ENCODE results near the gene TGFA. TPM values are rescaled to one million over a fixed set of nuclear protein-coding genes. Genes with fewer than 3 reads are reported as not detected.

The TGFA gene
- total RNA-seq, 1 donor from 2014 or later = 4.7 TPM

DNA sequence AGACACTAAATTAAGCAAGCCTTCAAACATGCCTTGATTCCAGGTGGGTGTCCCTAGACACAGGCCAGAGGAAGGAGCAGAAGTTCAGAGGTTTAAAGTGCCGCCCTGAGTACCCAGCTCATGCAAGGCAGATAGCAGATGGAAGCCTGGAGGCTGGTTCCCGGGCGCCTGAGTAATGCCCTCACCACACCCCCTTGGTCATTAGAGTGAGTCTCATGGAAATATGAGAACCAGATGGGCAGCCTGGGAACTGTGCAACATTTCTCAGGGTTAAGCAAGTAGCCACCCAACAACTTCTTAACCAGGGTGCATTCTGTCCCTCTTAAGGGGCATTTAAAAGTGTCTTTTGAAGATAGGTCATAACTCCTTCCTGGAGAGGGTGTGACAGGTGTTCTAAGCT is 44.1 kb downstream of the TGFA start:
- DNase-seq (ENCODE audit: low spot score) = no peak
- no peaks in the 10 kb centered on the region for H3K9me3 Mint-ChIP-seq (ENCODE audit: unreplicated experiment)
- TF ChIP-seq, protein P1, sequence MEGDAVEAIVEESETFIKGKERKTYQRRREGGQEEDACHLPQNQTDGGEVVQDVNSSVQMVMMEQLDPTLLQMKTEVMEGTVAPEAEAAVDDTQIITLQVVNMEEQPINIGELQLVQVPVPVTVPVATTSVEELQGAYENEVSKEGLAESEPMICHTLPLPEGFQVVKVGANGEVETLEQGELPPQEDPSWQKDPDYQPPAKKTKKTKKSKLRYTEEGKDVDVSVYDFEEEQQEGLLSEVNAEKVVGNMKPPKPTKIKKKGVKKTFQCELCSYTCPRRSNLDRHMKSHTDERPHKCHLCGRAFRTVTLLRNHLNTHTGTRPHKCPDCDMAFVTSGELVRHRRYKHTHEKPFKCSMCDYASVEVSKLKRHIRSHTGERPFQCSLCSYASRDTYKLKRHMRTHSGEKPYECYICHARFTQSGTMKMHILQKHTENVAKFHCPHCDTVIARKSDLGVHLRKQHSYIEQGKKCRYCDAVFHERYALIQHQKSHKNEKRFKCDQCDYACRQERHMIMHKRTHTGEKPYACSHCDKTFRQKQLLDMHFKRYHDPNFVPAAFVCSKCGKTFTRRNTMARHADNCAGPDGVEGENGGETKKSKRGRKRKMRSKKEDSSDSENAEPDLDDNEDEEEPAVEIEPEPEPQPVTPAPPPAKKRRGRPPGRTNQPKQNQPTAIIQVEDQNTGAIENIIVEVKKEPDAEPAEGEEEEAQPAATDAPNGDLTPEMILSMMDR (IDR thresholded peaks at IDR 0.05; ENCODE audit: unreplicated experiment) = no peak
- peaks cover 2% of the 10 kb centered on the region for H3K4me1 Mint-ChIP-seq (ENCODE audit: unreplicated experiment)
- H3K4me3 Mint-ChIP-seq (ENCODE audit: unreplicated experiment) = no peak overlapping the region
- H3K36me3 Mint-ChIP-seq (ENCODE audit: low read depth, unreplicated experiment) = peaks cover 3% of the 10 kb centered on the region
- H3K27me3 Mint-ChIP-seq (ENCODE audit: unreplicated experiment) = peaks cover 4% of the 10 kb centered on the region
- H3K27ac Mint-ChIP-seq (ENCODE audit: unreplicated experiment) = no peak overlapping the region

DNA sequence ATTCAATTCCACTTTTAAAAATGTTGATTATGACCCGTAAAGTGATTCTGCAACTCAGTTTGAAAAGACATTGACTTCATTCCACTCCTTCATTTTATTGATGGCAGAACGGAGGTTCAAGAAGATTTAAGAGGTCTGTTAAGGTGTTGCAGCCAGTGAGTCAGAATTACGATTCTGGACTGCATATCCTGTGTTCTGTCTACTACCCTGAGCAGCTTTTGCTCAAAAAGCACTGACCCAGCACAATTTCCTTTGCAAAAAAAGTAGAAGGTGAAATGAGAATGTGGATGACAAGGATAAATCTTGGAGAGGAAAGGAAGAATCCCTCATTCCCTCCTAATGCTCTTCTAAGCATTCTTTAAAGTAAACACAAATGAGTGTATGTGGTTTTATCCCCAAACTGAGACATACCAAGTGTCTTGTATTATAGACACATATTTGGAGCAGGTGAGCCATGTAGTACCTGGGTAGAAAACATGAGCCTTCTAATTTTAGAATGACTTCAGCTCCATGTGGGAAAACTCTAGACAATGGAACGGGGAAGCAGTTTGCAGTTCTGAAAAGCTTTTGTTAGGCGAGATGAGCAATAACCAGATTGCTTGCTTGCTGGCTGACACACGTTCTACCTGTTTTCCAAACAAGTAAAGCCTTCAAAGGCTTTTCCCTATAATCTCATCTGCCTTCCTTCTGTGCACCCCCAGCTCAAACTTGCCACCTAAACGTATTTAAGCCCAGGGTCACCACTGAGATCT is 44.7 kb downstream of the TGFA start:
- H3K27ac Mint-ChIP-seq (ENCODE audit: unreplicated experiment) = no peak overlapping the region
- no peak for DNase-seq (ENCODE audit: low spot score)
- no peaks in the 10 kb centered on the region for H3K9me3 Mint-ChIP-seq (ENCODE audit: unreplicated experiment)
- peaks cover 4% of the 10 kb centered on the region for H3K27me3 Mint-ChIP-seq (ENCODE audit: unreplicated experiment)
- TF ChIP-seq, protein P1 (IDR thresholded peaks at IDR 0.05; ENCODE audit: unreplicated experiment) = no peak
- peaks cover 3% of the 10 kb centered on the region for H3K36me3 Mint-ChIP-seq (ENCODE audit: low read depth, unreplicated experiment)
- H3K4me3 Mint-ChIP-seq (ENCODE audit: unreplicated experiment) = no peak overlapping the region
- H3K4me1 Mint-ChIP-seq (ENCODE audit: unreplicated experiment) = peaks cover 2% of the 10 kb centered on the region

DNA sequence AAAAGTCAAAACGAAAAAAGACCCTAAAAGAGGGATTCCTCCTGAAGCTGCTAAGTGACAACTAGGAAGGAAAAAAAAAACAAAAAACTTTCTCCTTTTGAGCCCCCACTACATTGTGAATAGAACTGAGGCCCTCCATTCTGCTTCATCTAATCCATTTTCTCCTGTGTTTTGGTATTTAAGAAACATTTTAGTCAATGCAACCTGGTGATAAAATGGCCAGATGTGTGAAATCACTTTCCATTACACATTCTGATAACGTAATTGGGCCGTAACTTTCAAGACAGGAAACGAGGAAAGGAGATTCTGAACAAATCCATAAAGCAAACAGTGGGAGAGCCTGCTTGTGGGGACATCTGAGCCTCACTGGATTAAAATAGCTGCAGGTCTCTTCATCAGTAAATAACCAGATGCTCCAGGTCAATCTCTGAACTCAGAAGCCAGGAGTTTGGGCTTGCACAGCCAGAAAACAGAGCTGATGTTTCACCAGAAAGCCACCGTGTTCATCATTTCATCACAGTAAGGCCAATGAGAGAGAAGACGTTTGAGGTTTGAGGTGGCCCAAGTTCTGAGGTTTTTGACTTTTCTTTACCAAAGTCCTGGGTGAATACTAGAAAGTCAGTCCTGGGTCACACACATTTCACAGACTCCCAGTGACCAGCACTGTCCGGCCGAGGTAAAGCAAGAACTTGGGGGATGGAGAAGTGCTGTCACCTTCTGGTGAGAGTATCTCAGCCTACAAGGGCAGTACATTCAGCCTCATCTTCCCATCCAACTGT is 47.8 kb downstream of the TGFA start:
- no peaks in the 10 kb centered on the region for H3K9me3 Mint-ChIP-seq (ENCODE audit: unreplicated experiment)
- peaks cover 2% of the 10 kb centered on the region for H3K4me1 Mint-ChIP-seq (ENCODE audit: unreplicated experiment)
- no peak for DNase-seq (ENCODE audit: low spot score)
- peaks cover 4% of the 10 kb centered on the region for H3K27me3 Mint-ChIP-seq (ENCODE audit: unreplicated experiment)
- peaks cover 3% of the 10 kb centered on the region for H3K36me3 Mint-ChIP-seq (ENCODE audit: low read depth, unreplicated experiment)
- H3K4me3 Mint-ChIP-seq (ENCODE audit: unreplicated experiment) = no peak overlapping the region
- TF ChIP-seq, protein P1 (IDR thresholded peaks at IDR 0.05; ENCODE audit: unreplicated experiment) = no peak
- no peak overlapping the region for H3K27ac Mint-ChIP-seq (ENCODE audit: unreplicated experiment)

DNA sequence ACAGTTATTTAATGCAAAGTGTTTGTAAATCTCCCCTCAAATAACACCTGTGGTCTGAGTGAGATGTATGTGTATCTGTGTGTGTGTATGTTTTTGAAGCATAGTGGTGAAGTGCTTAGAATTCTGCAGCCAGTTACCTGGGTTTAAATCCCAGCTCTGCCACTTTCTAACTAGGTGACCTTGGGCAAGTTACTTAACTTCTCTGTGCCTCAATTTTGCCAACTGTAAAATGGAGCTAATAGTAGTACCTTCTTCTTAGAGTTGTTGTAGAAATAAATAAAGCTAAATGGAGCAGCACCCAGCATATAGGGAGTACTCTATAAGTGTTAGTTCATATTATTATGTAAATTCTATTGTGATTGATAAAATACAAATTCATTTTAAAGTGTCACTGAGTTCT is 48.9 kb downstream of the TGFA start:
- Mint-ChIP-seq H3K4me3 (ENCODE audit: unreplicated experiment) (no peak overlapping the region), H3K27me3 (ENCODE audit: unreplicated experiment) (no peaks in the 10 kb centered on the region), H3K36me3 (ENCODE audit: low read depth, unreplicated experiment) (peaks cover under 1% of the 10 kb centered on the region), H3K4me1 (ENCODE audit: unreplicated experiment) (peaks cover 2% of the 10 kb centered on the region), H3K9me3 (ENCODE audit: unreplicated experiment) (no peaks in the 10 kb centered on the region), H3K27ac (ENCODE audit: unreplicated experiment) (no peak overlapping the region)
- DNase-seq (ENCODE audit: low spot score) = no peak
- TF ChIP-seq, protein P1 (IDR thresholded peaks at IDR 0.05; ENCODE audit: unreplicated experiment) = no peak

DNA sequence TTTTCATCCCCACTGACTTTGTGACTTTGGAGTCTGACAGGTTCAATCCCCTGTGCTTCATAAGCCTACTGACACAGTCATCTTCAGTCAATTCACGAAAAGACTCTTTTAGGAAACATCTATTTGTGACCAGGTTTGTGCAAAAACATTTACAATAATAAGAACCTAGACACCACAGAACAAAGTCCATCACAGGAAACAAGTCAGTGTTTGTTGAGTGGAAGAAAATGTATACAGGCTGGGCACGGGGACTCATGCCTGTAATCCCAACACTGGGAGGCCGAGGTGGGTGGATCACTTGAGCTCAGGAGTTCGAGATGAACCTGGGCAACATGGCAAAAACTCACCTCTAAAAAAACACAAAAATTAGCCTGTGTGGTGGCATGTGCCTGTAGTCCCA is 49.7 kb downstream of the TGFA start:
- no peaks in the 10 kb centered on the region for H3K9me3 Mint-ChIP-seq (ENCODE audit: unreplicated experiment)
- no peaks in the 10 kb centered on the region for H3K27me3 Mint-ChIP-seq (ENCODE audit: unreplicated experiment)
- peaks cover 2% of the 10 kb centered on the region for H3K4me1 Mint-ChIP-seq (ENCODE audit: unreplicated experiment)
- no peak overlapping the region for H3K27ac Mint-ChIP-seq (ENCODE audit: unreplicated experiment)
- TF ChIP-seq, protein P1 (IDR thresholded peaks at IDR 0.05; ENCODE audit: unreplicated experiment) = no peak
- no peak overlapping the region for H3K4me3 Mint-ChIP-seq (ENCODE audit: unreplicated experiment)
- no peaks in the 10 kb centered on the region for H3K36me3 Mint-ChIP-seq (ENCODE audit: low read depth, unreplicated experiment)
- no peak for DNase-seq (ENCODE audit: low spot score)

All from endothelial cell (in vitro differentiated cells).